GM21423 (cell line): Measurements from ENCODE around the gene SORCS2.

ENCODE experiments used
- ATAC-seq: cut with Tn5 transposase; IDR thresholded peaks from one replicate; pipeline ENCODE4 v1.9.1; 2021; ENCODE audit warnings: mild to moderate bottlenecking, moderate library complexity; ENCODE audit not compliant: unreplicated experiment

The SORCS2 gene

GRCh38 chr4:7487998-7488671 is 295.8 kb downstream of the SORCS2 start:
- no peak for ATAC-seq

- no peak for ATAC-seq
Measured at GRCh38 chr4:7491915-7492314, 299.6 kb downstream of the SORCS2 start.

DNA sequence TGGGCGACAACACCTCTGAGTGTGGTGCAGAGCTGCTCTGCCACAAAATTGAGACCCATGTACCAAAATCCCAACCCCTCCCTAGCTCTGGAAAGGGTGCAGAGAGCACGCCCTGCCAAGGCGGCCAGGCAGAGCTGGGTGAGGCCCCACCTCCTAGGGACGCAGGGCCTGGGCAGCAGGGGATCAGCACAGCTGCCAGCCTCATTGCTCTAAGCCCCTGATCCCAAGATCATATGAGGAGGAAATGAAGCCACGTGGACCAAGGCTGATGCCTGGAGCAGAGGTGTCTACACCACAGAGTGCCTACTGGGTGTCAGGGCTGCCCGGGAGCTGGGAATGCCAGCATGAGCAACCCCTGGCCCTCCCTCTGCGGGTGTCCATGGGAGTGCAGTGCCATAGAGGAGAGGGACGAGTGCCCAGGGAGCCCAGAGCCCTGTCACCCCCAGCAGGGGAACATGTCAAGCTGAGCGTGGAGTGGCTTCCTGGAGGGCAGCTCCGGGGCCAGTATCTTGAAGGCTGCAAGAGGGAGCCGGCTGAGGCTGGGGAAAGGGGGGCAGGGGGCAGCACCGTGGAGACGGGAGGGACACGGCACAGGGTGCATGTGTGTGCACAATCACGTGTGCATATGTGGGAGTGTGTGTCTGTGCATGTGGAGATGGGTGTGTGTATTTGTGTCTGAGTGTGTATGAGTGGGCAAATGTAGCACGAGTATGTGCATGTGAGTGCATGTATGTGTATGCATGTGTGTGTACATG is 306.3 kb downstream of the SORCS2 start:
- ATAC-seq = no peak

GRCh38 chr4:7499661-7500060 is 307.3 kb downstream of the SORCS2 start:
- ATAC-seq = no peak

- no peak for ATAC-seq
Measured at GRCh38 chr4:7500404-7500803, 308.1 kb downstream of the SORCS2 start.

GRCh38 chr4:7501314-7501713 is 309.0 kb downstream of the SORCS2 start:
- no peak for ATAC-seq

- ATAC-seq = no peak
Measured at GRCh38 chr4:7501873-7502272, 309.5 kb downstream of the SORCS2 start.

DNA sequence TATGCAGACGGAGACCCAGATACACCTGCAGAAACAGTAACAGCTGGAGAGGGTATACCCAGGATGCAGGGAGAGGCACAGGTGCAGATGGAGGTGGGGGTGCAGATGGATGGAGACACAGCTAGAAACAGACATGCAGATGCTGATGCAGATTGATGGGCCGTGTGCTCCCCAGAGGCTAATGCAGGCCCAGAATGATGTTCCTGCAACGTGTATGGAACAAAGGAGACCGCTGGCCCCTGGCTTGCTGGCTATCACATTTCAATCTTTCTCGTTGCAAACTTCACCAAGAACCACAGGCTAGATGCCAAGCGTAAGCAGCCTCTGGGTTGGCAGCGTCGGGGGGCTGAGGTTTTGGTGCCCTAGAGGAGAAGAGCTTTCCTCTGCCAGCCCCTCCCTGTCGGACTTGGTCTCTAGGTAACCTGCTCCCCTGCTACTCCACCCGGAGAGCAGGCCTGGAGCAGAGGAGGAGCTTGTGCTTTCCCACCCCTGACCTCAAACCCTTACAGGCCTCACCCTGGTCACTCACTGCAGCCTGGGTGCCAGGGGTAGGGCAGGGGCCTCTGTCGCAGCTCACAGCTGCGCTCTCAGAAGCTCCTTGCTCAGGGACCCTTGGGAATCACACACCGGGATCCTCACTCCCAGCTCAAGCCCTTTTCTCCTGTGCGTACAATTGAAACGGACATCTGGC is 311.4 kb downstream of the SORCS2 start:
- ATAC-seq = no peak

DNA sequence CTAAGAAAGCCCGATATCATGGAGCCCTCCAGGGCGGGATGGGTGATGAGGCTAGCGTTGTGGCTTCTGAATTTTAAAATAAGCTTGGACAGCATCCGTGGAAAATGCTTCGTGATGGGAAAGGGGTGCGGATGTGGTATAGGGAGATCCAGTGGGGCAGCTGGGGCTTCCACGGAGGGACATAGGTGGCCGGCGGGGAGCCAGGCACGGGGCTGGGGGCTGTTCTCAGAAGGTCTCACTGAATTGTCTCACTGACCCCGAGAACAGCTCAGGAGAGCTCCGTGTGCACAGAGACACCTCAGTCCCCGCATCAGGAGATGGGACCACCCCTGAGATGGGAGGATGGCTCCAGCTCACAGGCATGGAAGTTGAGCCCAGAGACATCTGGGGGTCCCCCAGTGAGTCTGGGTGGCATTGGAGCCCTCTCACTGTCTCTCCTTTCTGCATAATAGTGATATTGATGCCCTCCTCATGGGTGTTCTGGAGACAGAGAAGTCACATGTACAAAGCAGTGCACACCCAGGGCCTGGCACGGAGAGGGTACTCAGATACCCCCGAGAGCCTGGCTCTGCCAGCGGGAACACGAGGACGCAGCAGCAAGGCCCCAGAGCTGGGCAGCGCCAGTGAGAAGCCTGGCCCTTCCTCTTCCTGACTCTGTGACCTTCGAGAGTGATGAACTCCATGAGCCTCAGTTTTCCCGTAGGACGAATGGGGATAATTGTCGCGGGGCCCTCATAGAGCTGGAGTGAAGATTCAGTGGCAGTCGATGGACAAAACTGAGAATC is 313.0 kb downstream of the SORCS2 start:
- no peak for ATAC-seq

GRCh38 chr4:7506119-7506518 is 313.8 kb downstream of the SORCS2 start:
- no peak for ATAC-seq

GRCh38 chr4:7506572-7506971 is 314.2 kb downstream of the SORCS2 start:
- no peak for ATAC-seq

DNA sequence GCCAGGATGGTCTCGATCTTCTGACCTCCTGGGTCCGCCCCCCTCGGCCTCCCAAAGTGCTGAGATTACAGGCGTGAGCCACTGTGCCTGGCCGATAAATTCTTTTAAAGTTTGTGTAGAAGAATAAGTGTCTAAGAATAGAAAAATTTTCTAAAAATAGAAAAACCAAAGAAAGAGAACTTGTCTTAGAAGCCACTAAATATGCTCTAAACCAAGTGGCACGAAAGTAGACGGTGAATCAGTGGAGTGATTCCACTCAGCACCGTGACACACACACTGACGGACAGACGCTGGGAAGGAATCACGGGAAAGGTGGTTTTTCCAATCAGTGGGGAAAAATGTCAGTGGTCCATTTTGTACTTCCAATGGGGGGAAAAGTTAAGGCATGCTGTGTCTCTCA is 315.0 kb downstream of the SORCS2 start:
- ATAC-seq = no peak

DNA sequence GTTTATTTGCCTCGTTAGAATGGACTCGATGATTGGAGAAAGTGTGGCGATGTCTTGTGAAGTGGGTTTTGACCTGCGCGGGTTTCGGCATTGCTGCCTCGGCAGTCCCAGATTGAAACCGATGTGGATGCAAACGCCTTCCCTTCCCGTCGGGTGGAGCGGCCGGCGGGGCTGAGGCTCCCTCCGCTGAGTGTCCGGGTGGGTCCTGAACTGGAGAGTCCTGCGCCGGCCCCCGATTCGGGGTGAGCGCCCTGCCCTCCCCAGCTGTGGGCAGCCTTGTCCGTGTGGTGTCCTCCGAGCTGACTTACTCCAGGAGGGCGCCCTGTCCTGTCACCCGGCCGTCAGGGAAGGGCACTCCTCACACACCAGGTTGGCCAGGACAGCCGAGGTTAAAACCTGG is 317.7 kb downstream of the SORCS2 start:
- ATAC-seq = no peak

DNA sequence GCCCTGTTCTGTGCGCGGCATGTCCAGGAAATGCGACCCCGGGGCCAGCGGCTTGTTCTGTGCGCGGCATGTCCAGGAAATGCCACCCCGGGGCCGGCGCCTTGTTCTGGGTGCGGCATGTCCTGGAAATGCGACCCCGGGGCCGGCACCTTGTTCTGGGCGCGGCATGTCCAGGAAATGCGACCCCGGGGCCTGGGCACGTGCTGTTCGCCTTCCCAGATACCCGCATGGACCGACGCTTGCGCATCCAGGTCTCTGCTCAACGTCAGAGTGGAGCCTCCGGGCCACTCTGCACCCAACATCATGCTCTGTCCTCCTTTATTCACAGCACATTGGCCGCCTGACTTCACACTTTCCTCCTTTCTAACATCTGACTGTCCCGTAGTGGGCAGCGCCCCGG is 318.2 kb downstream of the SORCS2 start:
- ATAC-seq = no peak

DNA sequence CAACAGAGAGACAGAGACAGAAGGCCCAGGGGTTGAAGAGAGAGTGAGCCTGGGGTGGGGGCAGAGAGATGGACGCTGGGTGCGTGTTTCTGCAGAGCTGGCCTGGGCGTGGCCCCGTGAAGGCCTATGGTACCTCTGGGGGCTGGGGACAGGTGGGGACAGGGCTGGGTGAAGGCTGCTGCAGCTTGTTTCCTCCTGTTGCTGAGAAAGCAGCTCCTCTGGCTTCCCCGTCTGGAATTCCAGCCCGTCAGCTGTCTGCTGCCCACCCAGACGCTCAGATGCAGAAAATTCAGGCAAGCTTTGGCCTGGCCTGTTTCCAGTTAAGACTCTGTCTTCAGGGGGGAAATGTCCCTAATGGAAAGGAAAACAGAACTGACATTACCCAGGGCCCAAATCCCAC is 319.2 kb downstream of the SORCS2 start:
- ATAC-seq = no peak

DNA sequence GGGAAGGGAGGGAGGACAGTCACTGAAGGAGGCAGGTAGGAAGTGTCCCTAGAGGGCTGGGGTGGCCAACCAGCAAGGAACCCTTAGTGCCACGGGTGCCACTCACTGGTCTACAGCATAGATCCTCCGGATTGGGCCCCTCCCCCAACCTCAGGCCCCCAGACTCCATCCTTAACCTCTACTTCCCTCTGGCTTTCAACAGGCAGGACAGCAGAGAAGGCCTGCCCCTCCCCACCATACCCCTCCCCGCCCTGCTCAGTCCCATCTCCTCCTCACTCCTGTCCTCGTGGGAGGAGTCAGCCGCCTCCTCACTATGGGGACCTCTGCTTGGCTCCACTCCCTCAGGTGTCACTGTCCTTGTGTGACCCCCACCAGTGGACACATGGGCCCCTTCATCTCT is 320.1 kb downstream of the SORCS2 start:
- ATAC-seq = no peak

DNA sequence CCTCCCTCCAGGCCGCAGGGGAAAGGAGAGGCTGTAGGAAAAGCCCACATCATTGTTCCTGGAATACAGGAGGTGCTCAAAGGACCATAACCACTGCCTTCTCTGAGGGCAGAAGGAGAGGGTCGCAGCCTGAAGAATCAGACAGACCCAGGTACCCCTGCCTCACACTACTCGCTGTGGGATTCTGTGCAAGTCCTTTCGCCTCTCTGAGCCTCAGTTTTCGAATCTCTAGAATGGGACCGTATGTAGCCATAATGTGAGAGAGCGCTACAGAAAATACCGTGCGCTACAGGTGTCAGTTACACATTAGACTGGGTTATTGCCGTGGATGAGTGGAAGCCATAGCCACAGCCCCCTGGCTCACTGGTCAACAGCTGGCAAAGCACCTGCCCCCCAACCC is 320.6 kb downstream of the SORCS2 start:
- ATAC-seq = no peak

GRCh38 chr4:7513671-7514070 is 321.3 kb downstream of the SORCS2 start:
- ATAC-seq = no peak

- no peak for ATAC-seq
Measured at GRCh38 chr4:7514281-7514680, 321.9 kb downstream of the SORCS2 start.

DNA sequence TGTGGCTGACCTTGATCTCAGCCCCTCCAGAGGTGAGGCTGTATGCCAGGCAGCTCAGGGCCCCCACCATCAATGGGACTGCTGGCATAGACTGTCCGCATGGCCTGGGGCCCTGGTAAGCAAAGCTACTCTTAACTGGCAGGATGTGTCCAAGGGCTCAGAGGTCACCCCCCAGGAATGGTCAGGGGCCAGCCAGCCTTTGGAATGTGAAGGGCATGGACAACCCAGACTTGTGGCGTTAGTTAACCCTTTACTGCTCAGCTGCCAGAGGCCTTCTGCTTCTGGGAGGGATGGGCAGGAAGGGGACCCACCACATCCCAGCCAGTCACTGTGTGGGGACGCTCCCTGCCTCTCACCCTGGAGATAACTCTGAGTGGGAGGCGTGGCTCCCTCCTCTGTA is 322.5 kb downstream of the SORCS2 start:
- ATAC-seq = no peak

DNA sequence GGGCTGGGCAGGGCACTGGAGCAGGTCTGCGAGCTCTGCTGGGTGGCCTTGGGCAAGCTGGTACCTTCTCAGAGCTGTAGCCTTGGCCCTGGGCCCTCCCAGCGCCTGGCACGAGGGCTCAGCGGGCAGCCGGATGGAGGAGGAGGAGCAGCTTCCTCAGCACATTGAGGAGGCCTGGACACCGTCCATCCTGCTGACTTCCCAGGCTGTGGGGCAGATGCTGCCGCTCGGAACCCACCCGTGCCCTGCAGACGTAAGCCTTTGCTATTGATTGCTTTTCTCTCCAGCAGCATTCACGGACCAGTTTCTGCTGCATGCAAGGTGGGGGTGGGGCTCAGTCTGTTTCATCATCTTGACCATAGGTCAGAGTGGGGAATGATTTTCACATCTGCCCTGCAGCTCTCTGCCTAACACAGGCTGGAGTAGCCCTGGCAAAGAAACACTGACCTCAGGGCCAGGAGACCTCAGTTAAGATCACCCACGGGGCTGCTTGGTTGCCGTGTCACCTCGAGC is 323.1 kb downstream of the SORCS2 start:
- no peak for ATAC-seq
